Adipocyte (in vitro differentiated cells): Measurements from ENCODE around the gene KIF13A.
"Not testable (repeated sequence)": the region's sequence is repeated elsewhere in the genome, so short reads cannot be mapped to it uniquely, and the experiment has no call there.

Source experiments
- DNase-seq: peaks from one replicate; pipeline ENCODE4 v3.0.0-alpha.2; 2015; ENCODE audit warnings: low read depth
- H3K27me3 ChIP-seq: replicated peaks from 2 replicates; pipeline ENCODE4 v1.7.0; 2013; ENCODE audit warnings: mild to moderate bottlenecking, low read length, moderate library complexity; ENCODE audit not compliant: control insufficient read depth, insufficient read depth
- H3K36me3 ChIP-seq: 2 replicates; pipeline ENCODE4 v1.7.0; 2013; ENCODE audit warnings: low read length, mild to moderate bottlenecking, moderate library complexity; ENCODE audit not compliant: control insufficient read depth, insufficient read depth, severe bottlenecking
- H3K4me1 ChIP-seq: 2 replicates; pipeline ENCODE4 v1.7.0; 2013; ENCODE audit warnings: mild to moderate bottlenecking, low read length, moderate library complexity; ENCODE audit not compliant: control insufficient read depth, insufficient read depth
- H3K4me3 ChIP-seq: 2 replicates; pipeline ENCODE4 v1.7.0; 2013; ENCODE audit warnings: mild to moderate bottlenecking, low read length, moderate library complexity
- H3K9ac ChIP-seq: 2 replicates; pipeline ENCODE4 v1.7.0; 2013; ENCODE audit warnings: mild to moderate bottlenecking, low read length, moderate library complexity
- H3K9me3 ChIP-seq: 2 replicates; pipeline ENCODE4 v1.7.0; 2013; ENCODE audit warnings: mild to moderate bottlenecking, low read length, moderate library complexity; ENCODE audit not compliant: control insufficient read depth

Gene KIF13A

DNA sequence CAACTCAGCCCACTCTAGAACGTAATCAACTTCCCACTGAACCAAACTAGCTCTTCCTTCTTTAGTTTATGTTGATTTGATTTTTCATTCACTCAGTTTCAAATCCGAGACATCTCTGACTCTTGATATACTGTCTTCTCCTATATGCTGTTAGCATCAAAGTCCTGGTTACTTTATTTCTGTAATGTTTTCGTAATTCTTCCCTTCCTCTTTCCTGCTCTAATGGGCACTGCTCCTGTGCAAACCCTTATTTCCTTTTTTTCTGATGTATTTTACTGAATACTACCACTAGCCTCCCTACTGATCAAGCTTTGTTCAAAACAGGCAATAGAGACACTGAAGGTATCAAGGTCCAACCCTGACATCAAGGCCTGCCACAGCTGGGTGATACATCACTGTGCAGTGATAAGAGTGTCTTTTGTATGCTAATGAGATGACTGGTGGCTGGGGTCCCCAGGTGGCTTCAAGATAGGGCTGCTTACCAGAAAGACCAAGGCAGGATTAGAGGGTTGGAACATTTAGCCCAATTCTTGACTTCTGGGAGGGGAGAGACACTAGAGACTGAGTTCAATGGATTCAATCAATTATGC, 95.2 kb downstream of the KIF13A start:
- peaks cover 42% of the 10 kb centered on the region for H3K36me3 ChIP-seq
- no peak for DNase-seq
- no peak overlapping the region for H3K4me3 ChIP-seq

DNA sequence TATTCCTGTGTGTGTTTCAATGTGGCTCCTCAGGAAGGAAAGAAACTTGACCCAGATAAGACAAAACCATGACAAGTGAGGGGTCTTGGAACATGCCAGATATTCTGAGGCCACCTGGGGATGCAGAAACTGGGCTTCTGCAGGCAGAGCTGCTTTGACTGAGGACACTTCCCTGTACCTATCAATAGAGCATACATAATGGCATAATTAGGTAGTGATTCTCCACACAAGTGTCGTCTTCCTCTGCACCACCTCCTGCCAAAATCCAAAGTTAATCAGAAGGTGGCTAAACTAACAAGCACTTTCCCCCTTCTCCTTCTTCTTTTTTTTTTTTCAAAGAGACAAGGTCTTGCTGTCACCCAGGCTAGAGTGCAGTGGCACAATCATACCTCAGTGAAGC, 97.1 kb downstream of the KIF13A start:
- DNase-seq: no peak
- Histone ChIP-seq H3K9ac (no peak overlapping the region), H3K36me3 (peaks cover 25% of the 10 kb centered on the region), H3K4me1 (peaks cover 21% of the 10 kb centered on the region), H3K4me3 (no peak overlapping the region), H3K9me3 (peaks cover 14% of the 10 kb centered on the region), H3K27me3 (no peaks in the 10 kb centered on the region)

More for the DNA sequence above, 95.2 kb downstream of the KIF13A start:
- Histone ChIP-seq H3K9ac (no peak overlapping the region), H3K9me3 (peaks cover 21% of the 10 kb centered on the region), H3K4me1 (peaks cover 2% of the 10 kb centered on the region), H3K27me3 (no peaks in the 10 kb centered on the region)

DNA sequence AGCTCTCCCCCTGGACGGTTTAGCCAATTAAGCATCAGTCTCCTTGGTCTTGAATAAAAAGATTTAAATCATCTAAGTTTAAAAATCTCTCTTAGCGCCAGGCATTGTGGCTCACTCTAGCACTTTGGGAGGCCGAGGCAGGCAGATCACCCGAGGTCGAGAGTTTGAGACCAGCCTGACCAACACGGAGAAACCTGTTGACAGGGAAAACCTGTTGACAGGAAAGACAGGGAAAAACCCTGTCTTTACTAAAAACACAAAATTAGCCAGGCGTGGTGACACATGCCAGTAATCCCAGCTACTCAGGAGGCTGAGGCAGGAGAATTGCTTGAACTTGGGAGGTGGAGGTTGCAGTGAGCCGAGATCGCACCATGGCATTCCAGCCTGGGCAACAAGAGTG, 97.7 kb downstream of the KIF13A start:
- DNase-seq, H3K9me3 ChIP-seq, H3K9ac ChIP-seq, H3K4me3 ChIP-seq, H3K27me3 ChIP-seq: not testable (repeated sequence)
- Histone ChIP-seq H3K4me1 (peaks cover 26% of the 10 kb centered on the region), H3K36me3 (peaks cover 19% of the 10 kb centered on the region)

DNA sequence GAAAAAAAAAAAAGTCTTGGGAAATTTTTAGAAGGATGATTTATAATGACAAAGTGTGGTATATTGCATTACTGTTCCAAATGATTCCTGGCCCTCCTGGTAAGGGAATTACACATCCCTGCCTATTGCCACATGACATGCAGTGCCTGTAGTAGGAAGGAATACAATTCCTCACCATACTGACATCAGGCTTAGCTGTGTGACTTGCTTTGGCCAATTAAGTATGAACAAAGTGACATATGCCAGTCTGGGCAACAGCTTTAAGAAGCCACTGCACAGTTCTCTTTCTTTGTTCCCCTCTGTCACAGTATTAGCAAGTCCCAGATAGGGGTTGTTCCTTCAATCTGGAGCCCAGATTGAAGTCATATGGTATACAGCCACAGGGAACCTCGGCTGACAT, 100.5 kb downstream of the KIF13A start:
- H3K36me3 ChIP-seq: no peaks in the 10 kb centered on the region
- no peak overlapping the region for H3K4me3 ChIP-seq
- peaks cover 36% of the 10 kb centered on the region for H3K4me1 ChIP-seq
- no peak overlapping the region for H3K9ac ChIP-seq
- no peaks in the 10 kb centered on the region for H3K27me3 ChIP-seq
- DNase-seq: no peak
- H3K9me3 ChIP-seq: no peaks in the 10 kb centered on the region

DNA sequence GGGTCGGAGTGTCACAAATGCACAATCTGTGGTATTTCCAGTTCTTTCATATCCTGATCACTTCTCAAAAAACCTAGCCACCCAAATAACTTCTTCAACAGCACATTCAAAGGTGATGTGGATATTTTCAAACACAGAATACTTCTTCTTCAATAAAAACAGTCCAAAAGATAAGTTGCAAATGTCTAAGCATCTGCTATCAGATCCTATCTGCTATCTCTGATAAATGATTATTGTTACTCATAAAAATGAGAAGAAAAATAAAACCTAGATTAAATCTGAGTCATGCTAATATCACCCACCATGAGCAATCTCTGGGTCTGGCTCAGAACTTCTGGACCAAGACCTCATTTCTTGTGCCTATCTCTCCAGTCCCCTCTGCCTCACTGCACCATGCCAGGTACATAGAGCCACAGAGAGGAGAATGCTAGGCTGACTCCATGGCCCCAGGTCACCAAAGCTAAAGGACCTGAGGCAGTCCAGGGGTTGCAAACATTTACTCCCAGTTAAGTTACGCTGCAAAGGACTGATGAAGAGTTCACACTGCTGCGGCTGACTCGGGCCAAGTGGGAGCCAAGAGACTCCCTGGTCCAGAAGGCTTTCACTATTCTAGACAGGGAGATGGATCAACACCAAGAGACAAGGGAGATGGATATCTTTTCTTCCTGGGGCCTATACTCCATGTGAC, 101.4 kb downstream of the KIF13A start:
- no peak for DNase-seq
- Histone ChIP-seq H3K27me3 (no peaks in the 10 kb centered on the region), H3K9ac (no peak overlapping the region), H3K9me3 (no peaks in the 10 kb centered on the region), H3K36me3 (no peaks in the 10 kb centered on the region), H3K4me3 (no peak overlapping the region), H3K4me1 (peaks cover 36% of the 10 kb centered on the region)

DNA sequence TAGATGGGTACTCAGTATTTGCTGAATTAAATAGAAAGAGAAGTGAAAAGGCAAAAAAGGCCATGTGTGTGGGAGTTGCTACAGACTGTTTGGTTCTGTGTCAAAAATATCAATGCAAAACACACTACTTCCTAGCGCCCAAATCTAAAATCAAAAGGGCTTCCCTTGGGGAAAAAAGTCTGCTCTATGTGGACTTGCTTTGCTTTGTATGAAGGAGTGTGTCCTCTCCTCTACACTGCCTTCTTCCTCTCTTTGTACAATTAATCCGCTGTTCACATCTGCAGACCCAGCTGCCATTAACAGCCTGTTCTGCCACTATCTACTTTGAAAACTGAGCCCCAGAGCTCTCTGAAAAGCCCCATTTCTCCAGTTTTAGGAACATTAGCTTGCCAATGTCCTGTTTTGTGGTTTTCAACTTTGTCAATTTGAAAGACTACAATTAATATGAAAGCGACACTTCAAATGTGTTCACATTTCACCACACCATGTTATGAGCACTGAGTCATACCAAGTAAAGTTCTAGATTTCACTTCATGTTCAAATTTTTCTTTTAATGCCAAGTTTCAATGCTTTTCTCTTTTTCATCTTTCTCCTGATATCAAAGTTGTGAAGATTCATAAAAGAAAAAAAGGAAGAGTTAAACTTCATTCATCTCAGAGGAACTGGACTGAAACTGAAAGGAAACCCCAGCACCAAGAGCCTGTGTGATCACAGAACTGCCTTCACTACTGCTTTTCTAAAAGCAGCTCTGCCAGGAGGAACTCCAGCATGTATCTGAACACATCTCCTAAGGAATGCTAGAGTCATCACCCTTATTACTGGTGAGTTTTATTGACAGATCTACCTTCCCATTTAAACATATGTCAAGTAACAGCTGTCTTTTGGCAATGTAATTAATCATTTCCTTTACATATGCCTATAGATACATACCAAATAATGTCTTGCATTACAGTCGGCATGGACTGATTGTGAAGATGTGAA, 102.6 kb downstream of the KIF13A start:
- Histone ChIP-seq H3K36me3 (no peaks in the 10 kb centered on the region), H3K9ac (no peak overlapping the region), H3K4me3 (peak overlapping the region; percentile 43), H3K27me3 (no peaks in the 10 kb centered on the region), H3K9me3 (no peaks in the 10 kb centered on the region), H3K4me1 (peaks cover 36% of the 10 kb centered on the region)
- no peak for DNase-seq

DNA sequence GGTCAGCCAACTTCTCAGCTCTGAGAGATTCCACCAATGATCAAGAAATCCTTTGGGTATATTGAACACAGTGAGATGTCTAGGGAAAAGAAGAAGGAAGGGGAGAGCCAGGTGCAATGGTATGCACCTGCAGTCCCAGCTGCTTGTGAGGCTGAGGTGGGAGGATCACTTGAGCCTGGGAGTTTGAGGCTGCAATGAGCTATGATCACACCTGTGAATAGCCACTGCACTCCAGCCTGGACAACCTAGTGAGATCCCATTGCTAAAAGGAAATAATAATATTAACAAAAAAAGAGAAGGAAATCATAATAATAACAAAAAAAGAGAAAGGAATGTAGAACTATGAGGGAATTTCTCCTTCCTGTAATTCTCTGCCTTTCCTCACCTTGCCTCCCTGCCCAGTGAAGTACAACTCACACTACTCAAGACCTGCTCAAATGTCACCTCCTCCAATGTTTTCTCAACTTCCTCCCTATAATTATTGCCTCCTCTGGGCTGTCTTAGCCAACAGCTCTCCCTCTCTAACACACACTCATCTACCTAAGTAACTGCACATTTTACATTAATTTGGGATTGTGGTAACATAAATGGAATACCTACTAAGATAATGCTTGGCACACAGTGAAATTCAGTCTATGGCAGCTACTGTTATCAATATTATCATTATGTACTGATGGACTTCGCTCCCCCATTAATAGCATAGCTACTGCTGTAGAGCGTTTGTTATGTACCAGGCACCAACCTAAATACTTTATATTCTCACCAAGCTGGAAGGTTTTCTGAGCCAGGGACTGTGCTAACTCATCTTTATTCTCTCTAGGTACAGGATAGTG, 103.6 kb downstream of the KIF13A start:
- Histone ChIP-seq H3K9me3 (no peaks in the 10 kb centered on the region), H3K27me3 (no peaks in the 10 kb centered on the region), H3K4me1 (peaks cover 44% of the 10 kb centered on the region), H3K4me3 (no peak overlapping the region), H3K36me3 (no peaks in the 10 kb centered on the region), H3K9ac (no peak overlapping the region)
- DNase-seq: no peak

DNA sequence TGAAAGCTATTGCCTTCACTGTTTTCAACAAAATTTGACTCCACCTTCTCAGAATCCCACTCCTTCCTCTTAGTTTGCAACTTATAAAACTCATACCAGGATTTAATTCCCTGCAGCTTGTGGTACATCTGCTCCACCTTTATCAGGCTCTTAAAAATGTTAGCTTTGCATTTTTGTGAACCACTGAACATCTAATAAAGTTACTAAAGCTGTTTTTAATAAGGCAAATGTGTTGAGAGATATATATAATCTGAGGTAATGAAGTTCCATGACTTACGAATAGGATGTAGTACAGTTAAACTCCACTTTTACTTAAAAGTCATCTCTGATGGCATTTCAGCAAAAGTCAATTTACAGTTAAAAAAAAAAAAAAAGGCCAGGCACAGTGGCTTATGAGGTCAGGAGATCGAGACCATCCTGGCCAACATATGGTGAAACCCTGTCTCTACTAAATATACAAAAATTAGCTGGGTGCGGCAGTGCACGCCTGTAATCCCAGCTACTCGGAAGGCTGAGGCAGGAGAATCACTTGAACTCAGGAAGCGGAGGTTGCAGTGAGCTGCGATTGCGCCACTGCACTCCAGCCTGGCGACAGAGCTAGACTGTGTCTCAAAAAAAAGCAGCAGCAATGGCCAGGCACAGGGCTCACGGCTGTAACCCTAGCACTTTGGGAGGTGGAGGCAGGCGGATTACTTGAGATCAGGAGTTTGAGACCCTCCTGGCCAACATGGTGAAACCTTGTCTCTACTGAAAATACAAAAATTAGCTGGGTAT, 106.2 kb downstream of the KIF13A start:
- Histone ChIP-seq H3K4me3 (no peak overlapping the region), H3K4me1 (peaks cover 58% of the 10 kb centered on the region), H3K9ac (no peak overlapping the region), H3K9me3 (no peaks in the 10 kb centered on the region), H3K36me3 (no peaks in the 10 kb centered on the region), H3K27me3 (no peaks in the 10 kb centered on the region)
- DNase-seq: no peak

DNA sequence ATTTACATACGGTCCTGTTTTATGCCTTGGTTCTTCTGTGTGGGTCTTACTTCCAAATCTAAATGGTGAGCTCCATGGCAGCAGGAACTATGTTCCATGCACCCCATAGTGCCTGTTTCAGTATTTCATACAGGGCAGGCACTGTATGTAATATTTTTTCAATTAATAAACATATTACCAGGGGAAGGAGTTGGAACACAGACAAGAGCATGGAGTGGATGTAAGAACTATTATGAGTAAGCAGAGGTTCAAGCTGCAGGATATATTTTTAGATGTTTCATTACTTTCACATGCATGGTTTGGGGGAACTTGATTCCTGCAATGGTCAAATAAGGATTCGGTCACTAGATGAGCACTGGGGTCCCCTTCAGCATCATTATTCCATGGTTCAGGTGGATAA, 108.3 kb downstream of the KIF13A start:
- Histone ChIP-seq H3K4me3 (no peak overlapping the region), H3K27me3 (no peaks in the 10 kb centered on the region)

DNA sequence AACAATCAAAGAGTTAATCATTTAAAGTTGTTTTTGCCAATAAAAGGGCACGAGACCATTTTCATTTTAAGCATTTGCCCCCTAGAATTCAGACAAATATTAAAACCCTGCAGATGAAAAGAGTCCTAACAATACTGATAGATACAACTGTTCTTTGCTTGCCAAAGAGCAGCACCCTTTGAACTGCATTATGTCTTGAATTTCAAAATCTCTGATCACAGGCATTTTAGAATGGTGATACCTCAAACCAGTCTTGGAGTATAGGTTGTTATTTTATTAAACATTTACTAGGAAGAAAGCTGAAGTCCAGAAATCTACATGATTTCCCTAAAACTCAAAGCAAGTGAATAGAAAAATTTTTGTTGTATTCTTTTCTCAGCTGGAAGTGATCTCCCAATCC, 108.7 kb downstream of the KIF13A start:
- Histone ChIP-seq H3K4me1 (peaks cover 40% of the 10 kb centered on the region), H3K27me3 (no peaks in the 10 kb centered on the region), H3K9me3 (no peaks in the 10 kb centered on the region), H3K36me3 (no peaks in the 10 kb centered on the region), H3K9ac (no peak overlapping the region), H3K4me3 (no peak overlapping the region)
- no peak for DNase-seq

More for the DNA sequence above, 108.3 kb downstream of the KIF13A start:
- no peak for DNase-seq
- H3K36me3 ChIP-seq: no peaks in the 10 kb centered on the region
- H3K9ac ChIP-seq: no peak overlapping the region
- H3K4me1 ChIP-seq: peaks cover 44% of the 10 kb centered on the region
- no peaks in the 10 kb centered on the region for H3K9me3 ChIP-seq
